K562 (cell line): Measurements from ENCODE around the gene CUTA. TPM values are rescaled to one million over a fixed set of nuclear protein-coding genes. Genes with fewer than 3 reads are reported as not detected.

Experiments
- ATF6 ChIP-seq: sonication (generic); formaldehyde crosslinking; IDR thresholded peaks from 2 replicates; pipeline ENCODE4 v1.4.0; 2020; ENCODE audit warnings: mild to moderate bottlenecking, missing genetic modification reagents
- CTBP1 ChIP-seq: fragments of 450-650 bp; IDR thresholded peaks from 2 replicates; pipeline ENCODE4 v1.6.1; 2016; ENCODE audit warnings: borderline replicate concordance
- DLX4 ChIP-seq: fragments of 250-450 bp; sonication (Bioruptor Pico); IDR thresholded peaks from 2 replicates; pipeline ENCODE4 v1.6.1; 2021; ENCODE audit warnings: mild to moderate bottlenecking
- E2F8 ChIP-seq: fragments of 450-650 bp; IDR thresholded peaks from 2 replicates; pipeline ENCODE4 v1.7.1; 2018; ENCODE audit warnings: mild to moderate bottlenecking, low read depth; ENCODE audit not compliant: partially characterized antibody
- ELF2 ChIP-seq: fragments of 250-450 bp; sonication (Bioruptor Pico); IDR thresholded peaks from 2 replicates; pipeline ENCODE4 v1.5.0; 2021; ENCODE audit warnings: mild to moderate bottlenecking
- GATA2 ChIP-seq: sonication (generic); formaldehyde crosslinking; IDR thresholded peaks from 2 replicates; pipeline ENCODE4 v1.4.0; 2020; ENCODE audit warnings: mild to moderate bottlenecking, missing genetic modification reagents
- HOMEZ ChIP-seq: fragments of 250-450 bp; sonication (Bioruptor Pico); IDR thresholded peaks from 2 replicates; pipeline ENCODE4 v1.4.0; 2020; ENCODE audit warnings: mild to moderate bottlenecking, moderate library complexity
- MYC ChIP-seq, 2 experiments: fragments of 250-450 bp in 1 of 2; sonication (Bioruptor Pico) in 1 of 2; IDR thresholded peaks; 2 replicates each; pipeline versions ENCODE4 v1.5.1 to v1.6.1; 2012 to 2021; ENCODE audit warnings: low read depth in 2 of 2, borderline replicate concordance in 1 of 2, improper control_type of control experiment in 1 of 2, low read length in 1 of 2, mild to moderate bottlenecking in 1 of 2, moderate library complexity in 1 of 2
- RUNX1 ChIP-seq: sonication (generic); IDR thresholded peaks from 2 replicates; pipeline ENCODE4 v1.6.1; 2016; ENCODE audit warnings: antibody characterized with exemption, low read depth
- SMAD2 ChIP-seq: fragments of 150-350 bp; IDR thresholded peaks from 2 replicates; pipeline ENCODE4 v1.6.1; 2014; ENCODE audit warnings: low read depth, mild to moderate bottlenecking, low read length
- TEAD4 ChIP-seq, 2 experiments: sonication (generic) in 1 of 2; formaldehyde crosslinking in 1 of 2; IDR thresholded peaks; 2 replicates each; pipeline versions ENCODE4 v1.6.1 to v1.8.0; 2012 to 2022; ENCODE audit warnings: borderline replicate concordance in 1 of 2, inconsistent platforms in 1 of 2, low read length in 1 of 2, mild to moderate bottlenecking in 1 of 2, missing genetic modification reagents in 1 of 2
- THAP12 ChIP-seq: fragments of 250-450 bp; sonication (Bioruptor Pico); IDR thresholded peaks from 2 replicates; pipeline ENCODE4 v1.9.0; 2021; ENCODE audit warnings: mild to moderate bottlenecking, inconsistent platforms
- UBTF ChIP-seq, 2 experiments: IDR thresholded peaks; 2 replicates each; pipeline ENCODE4 v1.6.1; 2012; ENCODE audit warnings: improper control_type of control experiment in 2 of 2, low read depth in 2 of 2, low read length in 2 of 2, borderline replicate concordance in 1 of 2
- ZNF140 ChIP-seq: fragments of 250-450 bp; sonication (Bioruptor Pico); IDR thresholded peaks from 2 replicates; pipeline ENCODE4 v1.8.0; 2021; ENCODE audit warnings: moderate library complexity, mild to moderate bottlenecking, inconsistent platforms
- ZNF174 ChIP-seq: fragments of 250-450 bp; sonication (Bioruptor Pico); IDR thresholded peaks from 2 replicates; pipeline ENCODE4 v1.4.0; 2020; ENCODE audit warnings: mild to moderate bottlenecking
- polyA plus RNA-seq, 8 experiments: library from polyadenylated mRNA; depleted of rRNA in 4 of 8; stranded (reverse) in 5 of 8; unstranded in 3 of 8; fragments of >200 nt; fragmentation: Nextera tagmentation in 2 of 8; fragmentation: Illumina TruSeq in 1 of 8; extraction: Ambion mirVana in 2 of 8; extraction: Trizol in 1 of 8; gene quantifications; 2 replicates each; pipeline versions ENCODE4 v1.2.1 to v1.2.3, GENCODE V29; 2011 to 2014; ENCODE audit warnings: inconsistent platforms in 1 of 8, missing spikeins in 1 of 8
- total RNA-seq, 7 experiments: library from RNA; depleted of rRNA in 6 of 7; stranded (reverse); fragments of >200 nt in 6 of 7; fragmentation: Illumina TruSeq in 2 of 7; extraction: Trizol in 2 of 7; gene quantifications; 2 replicates each; pipeline versions ENCODE4 v1.2.1 to v1.2.3, GENCODE V29; 2011 to 2021; ENCODE audit warnings: low replicate concordance in 1 of 7

CUTA gene
- total and polyA plus RNA-seq, 9 of the 15 experiments (the other 6 are each of a cell fraction or from before 2014, with no cell fraction given): 166 to 682 (median 310) TPM

GRCh38 chr6:33384581-33385020 lies 33.3 kb downstream of the CUTA start (continued):
- TF ChIP-seq UBTF (IDR thresholded peaks at IDR 0.05; ENCODE audit: borderline replicate concordance in 1 of 2, low read depth in 2 of 2, low read length in 2 of 2) (no peak), HOMEZ (CRISPR knock-in tag) (no peak), MYC (IDR thresholded peaks at IDR 0.05; ENCODE audit: low read depth, low read length) (no peak), MYC (CRISPR knock-in tag; IDR thresholded peaks at IDR 0.05; ENCODE audit: borderline replicate concordance, low read depth) (no peak), ZNF140 (no peak), SMAD2 (no peak), RUNX1 (no peak), E2F8 (no peak), DLX4 (CRISPR knock-in tag) (no peak), ELF2 (CRISPR knock-in tag) (no peak), TEAD4 (IDR thresholded peaks at IDR 0.05; ENCODE audit: low read length) (no peak), TEAD4 (CRISPR knock-in tag; IDR thresholded peaks at IDR 0.05; ENCODE audit: borderline replicate concordance) (no peak), GATA2 (CRISPR knock-in tag) (peak; percentile 75), ATF6 (CRISPR knock-in tag) (no peak), THAP12 (CRISPR knock-in tag) (no peak), CTBP1 (peak; percentile 61; the same call in 1 of the 2 replicates), ZNF174 (CRISPR knock-in tag) (no peak)
